Islet of Langerhans (tissue), 1 donor: ENCODE data around the gene STYXL1.

ENCODE experiments used
- FAIRE-seq: peaks from one replicate; lab custom pipeline; 2011; peaks lifted over from hg19 to GRCh38; lab: Jason Lieb, UNC

STYXL1 gene

DNA sequence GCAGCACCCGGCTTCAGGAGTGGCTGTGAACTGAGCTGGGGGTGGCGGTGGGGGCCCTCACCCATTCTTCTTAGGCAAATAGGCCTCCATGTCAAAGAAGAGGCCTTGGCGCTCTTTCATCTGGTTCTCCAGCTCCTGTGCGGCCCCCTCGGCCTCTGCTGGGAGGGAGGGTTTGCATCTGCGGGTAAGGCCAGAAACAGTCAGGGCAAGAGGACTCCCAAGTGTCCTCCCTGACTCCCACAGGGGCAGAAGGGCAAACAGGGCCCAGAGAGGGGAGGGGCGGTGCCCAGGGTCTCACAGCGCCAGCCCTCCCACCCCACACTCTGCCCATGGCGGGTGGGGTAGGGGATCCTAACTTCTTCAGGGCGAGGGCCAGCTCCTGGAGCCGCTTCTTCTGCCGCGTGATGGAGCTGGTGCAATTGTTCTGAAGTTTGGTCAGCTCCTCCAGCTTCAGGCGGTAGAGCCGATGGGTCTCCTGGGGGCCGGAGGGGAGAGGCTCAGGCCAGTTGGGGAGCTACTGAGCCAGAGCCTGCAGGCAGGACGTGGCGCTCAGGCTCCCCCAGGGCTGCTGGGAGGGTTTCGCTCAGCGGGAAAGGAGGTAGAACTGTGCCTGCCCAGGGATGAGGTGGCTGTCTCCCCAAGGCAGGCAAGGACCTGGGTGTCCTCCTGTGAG, 55.6 kb downstream of the STYXL1 start:
- FAIRE-seq = no peak

DNA sequence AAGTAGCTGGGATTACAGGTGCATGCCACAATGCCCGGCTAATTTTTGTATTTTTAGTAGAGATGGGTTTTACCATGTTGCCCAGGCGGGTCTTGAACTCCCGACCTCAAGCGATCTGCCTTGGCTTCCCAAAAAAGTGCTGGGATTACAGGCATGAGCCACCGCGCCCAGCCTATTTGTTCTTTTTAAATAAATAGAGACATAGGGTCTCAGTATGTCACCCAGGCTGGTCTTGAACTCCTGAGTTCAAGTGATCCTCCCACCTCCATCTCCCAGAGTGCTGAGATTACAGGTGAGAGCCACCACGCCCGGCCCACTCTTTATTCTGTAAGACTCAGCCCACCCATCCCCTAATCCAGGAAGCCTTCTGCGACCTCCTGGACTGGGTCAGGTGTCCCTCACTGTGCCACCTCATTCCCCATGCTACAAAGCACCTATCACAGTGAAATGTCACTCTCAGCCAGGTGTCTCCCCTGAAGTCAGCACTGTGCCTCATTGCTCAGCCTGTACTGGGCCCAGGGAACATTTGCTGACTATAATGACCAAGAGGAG, 56.2 kb downstream of the STYXL1 start:
- FAIRE-seq = no peak

DNA sequence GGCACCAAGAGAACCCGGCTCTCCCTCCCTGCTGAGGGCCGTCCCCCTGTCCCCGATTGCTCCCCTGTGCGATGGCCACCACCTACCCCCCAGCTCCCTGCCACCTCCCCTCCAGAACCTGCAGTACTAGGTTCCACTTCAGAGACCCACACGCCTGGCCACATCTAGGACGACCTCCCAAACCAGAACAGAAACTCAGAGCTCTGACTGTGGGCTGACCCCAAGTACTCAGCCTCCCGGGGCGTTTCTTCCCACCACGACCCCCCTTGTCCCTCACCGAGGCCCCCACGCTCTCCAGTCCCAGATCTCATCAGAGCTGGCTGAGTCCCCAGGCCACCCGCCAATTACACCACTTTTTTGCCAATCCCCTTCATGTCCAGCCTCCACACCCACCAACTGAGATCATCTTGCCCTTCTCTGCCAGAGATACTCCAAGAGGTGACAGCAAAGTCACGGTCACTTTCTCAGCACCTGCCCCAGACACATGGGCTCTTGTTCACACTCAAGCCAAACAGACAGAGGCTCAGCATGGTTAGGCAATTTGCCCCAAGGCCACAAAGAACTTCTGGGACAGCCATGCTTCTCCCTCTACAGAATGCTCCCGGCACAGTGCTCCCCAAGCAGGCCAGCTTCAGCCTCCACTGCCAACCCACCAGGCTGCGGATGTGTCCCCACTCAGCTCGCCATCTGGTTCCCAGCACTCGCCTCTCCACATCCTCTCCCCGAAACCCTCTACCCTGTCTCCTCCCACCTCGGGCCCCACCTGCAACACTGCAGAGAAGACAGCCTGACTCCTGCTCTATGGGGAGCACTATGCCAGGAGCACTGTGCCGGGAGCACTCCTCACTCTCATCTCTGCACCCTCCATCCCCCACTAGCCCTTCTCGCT, 58.1 kb downstream of the STYXL1 start:
- FAIRE-seq = no peak

DNA sequence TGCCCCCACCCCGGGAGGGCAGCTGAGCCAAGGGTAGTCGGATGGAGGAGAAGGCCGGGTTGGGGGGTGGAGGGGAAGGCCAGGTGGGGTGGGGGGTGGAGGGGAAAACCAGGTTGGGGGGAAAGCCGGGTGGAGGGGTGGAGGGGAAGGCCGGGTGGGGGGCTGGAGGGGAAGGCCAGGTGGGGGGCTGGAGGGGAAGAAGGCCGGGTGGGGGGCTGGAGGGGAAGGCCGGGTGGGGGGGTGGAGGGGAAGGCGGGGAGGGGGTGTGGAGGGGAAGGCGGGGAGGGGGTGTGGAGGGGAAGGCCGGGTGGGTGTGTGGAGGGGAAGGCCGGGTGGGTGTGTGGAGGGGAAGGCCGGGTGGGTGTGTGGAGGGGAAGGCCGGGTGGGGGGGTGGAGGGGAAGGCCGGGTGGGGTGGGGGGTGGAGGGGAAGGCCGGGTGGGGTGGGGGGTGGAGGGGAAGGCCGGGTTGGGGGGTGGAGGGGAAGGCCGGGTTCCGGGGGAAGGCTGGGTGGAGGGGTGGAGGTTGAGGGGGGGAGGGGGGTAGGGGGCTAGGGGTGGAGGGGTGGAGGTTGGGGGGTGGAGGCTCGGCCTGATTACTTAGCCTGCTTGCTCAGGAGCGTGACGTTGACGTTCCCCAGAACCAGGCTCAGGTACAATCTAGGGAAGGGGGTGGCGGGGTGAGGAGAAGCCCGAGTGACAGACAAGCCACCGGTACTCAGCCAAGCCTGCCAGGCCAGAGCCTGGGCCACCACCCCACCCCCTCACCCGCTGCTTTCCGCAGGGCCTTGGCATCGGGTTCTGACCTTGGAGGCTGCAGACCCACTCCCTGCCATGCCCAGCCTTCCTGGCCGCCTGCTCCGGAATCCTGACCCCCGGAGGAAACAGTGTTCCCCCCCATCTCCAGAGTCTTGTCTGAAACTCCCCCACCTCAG, 59.0 kb downstream of the STYXL1 start:
- FAIRE-seq = no peak

DNA sequence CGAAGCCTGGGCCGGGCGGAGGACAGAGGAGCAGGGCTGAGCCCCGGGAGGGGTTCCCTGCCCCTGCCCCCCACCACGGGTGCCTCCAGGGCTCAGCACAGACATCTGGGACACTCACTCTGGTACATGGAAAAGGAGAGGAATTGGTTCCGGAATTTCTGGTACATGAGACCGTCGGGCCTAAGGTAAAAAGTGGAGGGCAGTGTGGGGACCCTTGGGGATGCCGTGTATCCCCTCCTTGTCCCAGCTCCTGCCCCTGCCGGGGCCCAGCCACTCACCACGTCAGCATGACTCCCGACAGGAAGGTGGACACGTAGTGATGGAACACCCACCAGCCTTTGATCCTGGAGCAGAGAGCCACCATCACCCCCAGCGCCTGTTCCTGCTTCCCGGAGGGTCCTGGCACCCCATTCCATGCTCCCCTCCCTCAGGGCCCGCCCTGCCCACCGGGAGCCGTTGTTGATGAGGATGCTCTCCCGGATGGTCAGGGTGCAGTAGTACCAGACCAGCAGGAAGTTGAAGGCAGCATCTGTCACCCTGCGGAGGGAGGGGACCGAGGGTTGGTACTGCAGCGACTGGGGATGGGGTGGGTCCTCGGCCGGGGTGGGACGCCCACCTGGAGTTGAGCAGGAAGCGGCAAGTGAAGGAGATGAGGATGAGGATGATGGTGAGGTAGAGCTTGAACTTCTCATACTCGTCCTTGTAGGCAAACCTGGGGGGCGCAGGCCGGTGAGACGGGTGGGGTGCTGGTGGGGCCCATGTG, 59.8 kb downstream of the STYXL1 start:
- FAIRE-seq = no peak

DNA sequence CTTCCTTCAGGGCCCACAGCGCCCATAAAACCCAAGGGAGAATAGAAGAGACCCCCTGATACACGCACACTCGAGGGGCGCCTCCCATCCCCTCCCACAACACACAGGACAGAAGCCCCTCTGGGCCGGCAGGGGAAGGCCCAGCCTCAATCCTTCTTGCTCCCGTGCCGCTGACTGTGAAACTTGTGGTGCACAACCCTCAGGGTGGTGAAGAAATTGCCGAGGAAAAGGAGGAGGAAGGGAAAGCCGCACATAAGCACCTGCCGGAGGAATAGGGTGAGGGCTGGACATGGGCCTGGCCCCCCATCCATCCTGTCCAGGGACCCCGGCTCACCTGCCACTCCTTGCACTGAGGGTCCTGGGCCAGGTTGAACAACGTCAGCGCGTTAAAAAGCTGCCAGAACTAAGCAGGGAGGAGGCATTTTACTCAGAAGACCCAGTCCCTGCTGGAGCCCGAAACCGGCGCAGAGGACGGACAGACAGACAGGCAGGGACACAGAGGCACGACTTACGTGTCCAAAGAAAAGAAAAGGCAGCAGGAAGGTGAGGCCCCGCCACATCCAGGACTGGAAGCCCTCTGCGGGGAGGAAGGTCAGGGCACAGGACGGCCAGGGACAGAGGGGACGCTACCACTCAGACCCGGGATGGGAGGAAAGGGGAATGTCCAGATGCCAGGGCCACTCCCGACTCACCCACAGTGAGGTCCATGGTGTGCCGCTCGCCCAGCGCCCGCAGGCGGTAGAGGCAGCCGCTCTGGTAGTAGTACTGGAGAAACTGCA, 60.6 kb downstream of the STYXL1 start:
- no peak for FAIRE-seq

DNA sequence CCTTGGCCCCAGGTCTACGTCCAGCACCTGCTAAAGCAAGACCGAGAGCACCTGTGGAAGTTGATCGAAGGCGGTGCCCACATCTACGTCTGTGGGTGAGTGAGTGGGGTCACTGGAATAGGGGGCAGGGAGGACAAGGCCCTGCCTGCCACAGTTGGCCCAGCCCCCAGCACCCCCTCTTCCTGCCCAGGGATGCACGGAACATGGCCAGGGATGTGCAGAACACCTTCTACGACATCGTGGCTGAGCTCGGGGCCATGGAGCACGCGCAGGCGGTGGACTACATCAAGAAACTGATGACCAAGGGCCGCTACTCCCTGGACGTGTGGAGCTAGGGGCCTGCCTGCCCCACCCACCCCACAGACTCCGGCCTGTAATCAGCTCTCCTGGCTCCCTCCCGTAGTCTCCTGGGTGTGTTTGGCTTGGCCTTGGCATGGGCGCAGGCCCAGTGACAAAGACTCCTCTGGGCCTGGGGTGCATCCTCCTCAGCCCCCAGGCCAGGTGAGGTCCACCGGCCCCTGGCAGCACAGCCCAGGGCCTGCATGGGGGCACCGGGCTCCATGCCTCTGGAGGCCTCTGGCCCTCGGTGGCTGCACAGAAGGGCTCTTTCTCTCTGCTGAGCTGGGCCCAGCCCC, 61.5 kb downstream of the STYXL1 start:
- no peak for FAIRE-seq

DNA sequence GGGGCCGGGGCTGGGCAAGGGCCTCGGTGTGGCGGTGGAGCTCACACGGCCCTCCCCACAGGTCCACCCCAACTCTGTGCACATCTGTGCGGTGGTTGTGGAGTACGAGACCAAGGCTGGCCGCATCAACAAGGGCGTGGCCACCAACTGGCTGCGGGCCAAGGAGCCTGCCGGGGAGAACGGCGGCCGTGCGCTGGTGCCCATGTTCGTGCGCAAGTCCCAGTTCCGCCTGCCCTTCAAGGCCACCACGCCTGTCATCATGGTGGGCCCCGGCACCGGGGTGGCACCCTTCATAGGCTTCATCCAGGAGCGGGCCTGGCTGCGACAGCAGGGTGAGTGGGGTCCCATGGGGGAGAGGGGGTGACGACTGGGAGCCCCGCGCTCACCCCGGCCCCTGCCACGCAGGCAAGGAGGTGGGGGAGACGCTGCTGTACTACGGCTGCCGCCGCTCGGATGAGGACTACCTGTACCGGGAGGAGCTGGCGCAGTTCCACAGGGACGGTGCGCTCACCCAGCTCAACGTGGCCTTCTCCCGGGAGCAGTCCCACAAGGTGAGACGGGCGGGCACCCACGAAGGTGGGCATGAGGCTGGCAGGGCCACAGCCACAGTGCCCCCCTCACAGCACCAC, 62.2 kb downstream of the STYXL1 start:
- no peak for FAIRE-seq

DNA sequence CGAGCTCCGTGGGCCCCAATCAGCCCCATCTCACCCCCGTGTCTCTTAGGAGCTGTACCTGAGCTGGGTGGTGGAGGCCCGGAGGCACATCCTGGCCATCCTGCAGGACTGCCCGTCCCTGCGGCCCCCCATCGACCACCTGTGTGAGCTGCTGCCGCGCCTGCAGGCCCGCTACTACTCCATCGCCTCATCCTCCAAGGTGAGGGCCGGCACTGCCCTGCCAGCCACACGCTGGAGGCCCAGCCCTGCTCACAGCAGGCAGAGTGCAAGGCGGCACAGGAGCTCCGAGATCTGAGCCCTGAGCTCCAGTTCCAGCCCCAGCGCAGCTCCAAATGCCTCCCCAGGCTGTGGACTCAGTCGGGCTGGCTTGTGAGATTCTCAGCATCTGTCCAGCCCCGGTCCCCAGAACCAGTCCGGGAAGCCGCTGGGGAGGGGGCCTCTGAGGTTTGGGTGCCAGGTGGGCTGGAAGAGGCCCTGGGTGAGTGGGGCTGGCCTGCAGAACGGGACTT, 62.7 kb downstream of the STYXL1 start:
- no peak for FAIRE-seq

DNA sequence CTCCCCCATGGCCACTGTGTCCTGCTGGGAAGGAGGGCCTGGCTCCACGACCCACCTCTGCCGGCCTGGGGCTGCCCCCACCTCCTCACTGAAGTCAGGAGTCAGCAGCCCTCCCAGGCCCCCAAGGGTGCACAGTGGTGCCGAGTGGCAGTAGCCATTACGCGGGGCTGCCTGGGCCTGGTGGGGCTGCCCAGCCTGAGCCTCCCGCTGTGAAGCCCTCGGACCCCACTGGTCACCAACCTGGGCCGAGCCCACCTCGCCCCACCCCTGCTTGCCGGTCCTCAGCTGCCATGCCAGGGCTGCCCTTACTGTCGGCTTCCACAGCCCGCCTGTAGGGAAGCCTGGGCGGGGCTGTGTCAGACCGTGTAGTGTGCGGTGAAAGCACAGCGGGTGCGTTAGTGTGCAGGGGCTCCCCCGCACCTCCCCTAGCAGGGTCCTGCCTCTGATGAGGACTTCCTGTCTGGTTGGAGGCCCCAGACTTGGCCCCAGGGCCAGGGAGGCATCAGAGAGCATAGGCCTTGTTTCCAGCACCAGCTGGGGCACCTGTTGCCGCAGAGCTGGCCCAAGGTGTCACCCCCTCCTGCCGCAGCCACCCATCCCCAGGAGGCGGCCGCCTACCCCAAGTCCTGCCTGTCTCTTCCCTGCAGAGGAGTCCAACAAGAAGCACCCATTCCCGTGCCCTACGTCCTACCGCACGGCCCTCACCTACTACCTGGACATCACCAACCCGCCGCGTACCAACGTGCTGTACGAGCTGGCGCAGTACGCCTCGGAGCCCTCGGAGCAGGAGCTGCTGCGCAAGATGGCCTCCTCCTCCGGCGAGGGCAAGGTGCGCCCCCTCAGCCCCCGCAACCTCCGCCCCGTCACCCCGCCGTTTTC, 63.4 kb downstream of the STYXL1 start:
- FAIRE-seq = no peak

DNA sequence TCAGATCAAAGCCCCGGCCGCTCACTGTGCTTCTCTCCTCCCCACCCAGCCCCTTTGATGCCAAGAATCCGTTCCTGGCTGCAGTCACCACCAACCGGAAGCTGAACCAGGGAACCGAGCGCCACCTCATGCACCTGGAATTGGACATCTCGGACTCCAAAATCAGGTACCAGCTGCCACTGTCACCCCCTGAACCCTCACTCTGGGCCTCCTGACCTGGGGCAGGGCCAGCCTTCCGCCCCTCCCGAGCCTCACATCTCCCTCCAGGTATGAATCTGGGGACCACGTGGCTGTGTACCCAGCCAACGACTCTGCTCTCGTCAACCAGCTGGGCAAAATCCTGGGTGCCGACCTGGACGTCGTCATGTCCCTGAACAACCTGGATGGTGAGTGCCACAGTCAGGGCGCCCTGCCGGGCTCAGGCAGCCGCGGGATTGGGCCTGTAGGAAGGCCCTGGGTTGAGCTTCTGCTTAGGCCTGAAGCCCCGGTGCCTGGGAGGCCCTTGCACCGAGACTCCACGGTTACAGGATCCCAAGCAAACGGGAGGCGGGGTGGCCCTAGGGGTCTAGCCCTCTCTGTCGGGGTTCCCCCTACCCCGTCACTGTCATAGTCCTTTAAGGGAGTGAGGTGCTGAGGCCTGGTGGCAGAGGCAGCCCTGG, 64.2 kb downstream of the STYXL1 start:
- FAIRE-seq = no peak

DNA sequence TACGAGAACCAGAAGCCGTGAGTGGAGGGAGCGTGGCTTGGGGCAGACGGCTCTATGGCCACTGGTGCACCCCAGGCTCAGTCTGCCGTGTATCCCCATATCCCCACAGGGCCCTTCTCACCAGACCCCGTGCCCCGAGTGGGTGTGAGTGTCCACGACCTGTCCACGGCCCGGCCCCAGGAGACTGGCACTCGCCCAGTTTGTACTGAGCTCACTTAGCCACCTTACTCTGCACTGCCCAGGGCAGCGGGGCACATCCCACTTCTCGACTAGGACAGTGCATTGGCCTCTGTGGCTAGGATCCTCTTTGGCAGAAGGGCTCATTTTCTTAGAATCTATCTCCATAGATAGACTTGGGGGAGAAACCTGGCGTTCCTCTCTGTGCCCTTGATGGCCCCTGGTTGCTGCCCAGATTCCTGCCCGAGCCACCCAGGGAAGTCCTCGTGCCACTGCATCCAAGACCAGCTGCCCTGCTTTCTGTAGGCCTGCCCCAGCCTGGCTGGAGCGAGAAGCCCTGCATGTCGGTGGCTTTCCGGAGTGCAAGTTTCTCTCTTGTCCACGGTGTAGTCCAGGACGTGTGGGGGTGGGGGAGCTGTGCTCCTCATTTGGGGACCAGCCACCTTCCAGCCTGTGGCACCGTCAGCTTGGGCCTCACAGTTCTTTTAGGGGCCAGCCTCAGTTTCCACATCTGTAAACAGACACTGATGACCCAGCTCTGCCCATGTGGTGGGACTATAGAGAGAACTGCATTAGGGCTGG, 65.3 kb downstream of the STYXL1 start:
- no peak for FAIRE-seq

DNA sequence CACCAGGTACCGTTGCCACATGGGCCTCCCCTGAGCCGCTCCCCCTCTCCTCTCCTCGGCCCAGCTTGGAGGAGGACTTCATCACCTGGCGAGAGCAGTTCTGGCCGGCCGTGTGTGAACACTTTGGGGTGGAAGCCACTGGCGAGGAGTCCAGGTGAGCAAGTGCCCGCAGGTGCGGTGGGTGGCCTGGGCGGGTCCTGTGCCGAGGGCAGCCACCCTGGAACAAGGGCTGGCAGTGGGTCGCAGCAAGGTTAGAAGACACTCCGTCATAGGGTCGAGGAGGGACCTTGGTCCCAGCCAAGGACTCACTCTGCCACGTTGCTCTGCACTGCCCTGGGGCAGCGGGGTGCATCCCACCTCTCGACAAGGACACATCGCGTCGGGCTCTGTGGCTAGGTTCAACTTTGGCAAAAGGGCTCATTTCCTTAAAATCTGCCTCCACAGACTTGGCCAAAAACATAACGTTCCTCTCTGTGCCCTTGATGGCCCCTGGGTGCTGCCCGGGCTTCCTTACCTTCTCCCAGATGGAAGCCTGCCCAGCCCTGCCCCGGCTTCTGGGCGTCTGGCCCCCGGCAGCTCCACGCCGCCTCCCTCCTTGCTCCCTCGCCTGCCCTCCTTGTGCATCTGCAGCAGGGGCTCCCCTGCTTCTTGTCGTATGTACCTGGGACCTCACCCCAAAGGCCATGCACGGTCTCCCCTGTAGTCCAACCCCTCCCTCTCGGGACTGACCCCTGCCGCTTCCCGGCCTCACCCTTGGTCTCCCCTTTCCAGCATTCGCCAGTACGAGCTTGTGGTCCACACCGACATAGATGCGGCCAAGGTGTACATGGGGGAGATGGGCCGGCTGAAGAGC, 66.1 kb downstream of the STYXL1 start:
- FAIRE-seq = no peak

DNA sequence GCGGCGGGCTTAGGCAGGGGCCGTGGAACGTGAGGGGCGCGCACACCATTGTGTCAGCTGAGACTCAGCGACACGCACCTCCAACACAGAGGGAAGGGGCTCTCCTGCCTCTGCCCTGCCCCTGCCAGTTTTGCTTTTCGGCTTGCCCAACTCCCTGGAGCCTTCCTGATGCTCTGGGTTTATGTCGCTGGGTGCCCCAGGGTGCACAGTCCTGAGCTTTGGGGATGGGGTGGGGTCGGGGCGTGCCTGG, 66.7 kb downstream of the STYXL1 start:
- no peak for FAIRE-seq

DNA sequence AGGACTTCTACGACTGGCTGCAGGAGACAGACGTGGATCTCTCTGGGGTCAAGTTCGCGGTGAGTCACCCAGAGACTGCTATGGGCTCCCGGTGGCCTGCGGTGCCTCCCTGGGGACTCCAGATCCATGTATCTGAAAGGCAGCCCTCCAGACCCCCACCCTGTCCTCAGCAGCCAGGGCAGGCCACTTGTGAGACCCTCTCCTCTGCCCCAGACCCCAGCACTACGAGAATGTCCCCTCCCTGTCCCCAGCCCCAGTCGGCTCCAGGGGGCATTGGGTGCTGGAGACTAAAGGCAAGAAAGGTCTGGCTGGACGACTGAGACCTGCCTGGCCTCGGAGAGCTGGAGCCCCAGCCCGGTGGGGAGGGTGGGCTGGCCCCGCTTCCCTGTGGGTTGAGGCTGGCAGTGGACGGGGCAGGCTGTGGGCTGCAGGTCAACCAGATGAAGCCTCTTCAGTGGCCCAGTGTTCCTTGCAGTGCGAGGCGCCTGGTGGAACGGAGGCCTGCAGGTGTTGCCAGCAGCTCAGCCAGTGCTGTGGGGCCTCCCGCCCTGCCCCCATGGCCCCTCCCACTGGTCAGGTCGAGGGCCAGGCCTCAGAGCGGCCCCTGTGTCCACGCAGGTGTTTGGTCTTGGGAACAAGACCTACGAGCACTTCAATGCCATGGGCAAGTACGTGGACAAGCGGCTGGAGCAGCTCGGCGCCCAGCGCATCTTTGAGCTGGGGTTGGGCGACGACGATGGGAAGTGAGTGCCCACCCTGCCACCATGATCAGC, 67.2 kb downstream of the STYXL1 start:
- no peak for FAIRE-seq
